Ammon's horn (tissue), 1 donor: ENCODE measurements around the gene BICRAL.
"Not testable (repeated sequence)": the region's sequence is repeated elsewhere in the genome, so short reads cannot be mapped to it uniquely, and the experiment has no call there.

ENCODE experiments used
- DNase-seq: peaks from one replicate; pipeline ENCODE4 v3.0.0-alpha.2; 2016; ENCODE audit warnings: low spot score

The BICRAL gene

DNA sequence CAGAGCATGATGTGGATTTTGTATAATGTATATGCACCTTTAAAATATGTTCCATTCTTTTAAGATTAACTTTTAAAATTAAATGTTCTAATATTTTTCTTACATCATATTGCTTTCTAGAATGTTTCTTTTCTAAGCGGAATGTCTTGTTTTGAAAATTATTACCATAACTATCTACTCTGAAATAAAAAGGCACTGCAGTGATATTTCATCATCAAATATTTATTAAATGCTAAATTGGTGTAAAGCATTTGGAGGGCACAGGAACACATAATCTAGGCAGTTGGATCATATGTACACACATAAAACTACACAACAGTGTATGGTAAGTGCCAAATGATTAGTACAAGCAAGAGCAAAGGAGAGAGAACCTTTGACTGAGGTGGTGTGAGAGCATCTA, 13.8 kb downstream of the BICRAL start:
- DNase-seq, result no peak

DNA sequence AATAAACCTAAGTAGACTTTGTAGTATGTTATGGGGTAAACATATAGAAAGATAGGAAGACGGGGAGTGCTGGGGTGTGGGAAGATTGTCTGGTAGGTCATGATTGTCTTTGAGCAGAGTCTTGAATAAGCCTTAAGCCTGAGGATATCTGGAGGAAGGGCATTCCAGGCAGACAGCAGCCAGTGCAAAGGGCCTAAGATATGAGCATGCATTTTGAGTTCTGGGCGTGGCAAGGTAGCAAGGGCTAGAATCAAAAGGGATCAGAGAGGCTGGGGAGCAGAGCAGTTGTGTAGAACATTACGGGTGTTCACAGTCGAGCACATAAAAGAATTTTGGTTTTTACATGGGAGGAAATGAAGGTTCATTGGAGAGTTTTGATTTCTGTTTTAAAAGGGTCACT, 14.3 kb downstream of the BICRAL start:
- DNase-seq, result no peak

DNA sequence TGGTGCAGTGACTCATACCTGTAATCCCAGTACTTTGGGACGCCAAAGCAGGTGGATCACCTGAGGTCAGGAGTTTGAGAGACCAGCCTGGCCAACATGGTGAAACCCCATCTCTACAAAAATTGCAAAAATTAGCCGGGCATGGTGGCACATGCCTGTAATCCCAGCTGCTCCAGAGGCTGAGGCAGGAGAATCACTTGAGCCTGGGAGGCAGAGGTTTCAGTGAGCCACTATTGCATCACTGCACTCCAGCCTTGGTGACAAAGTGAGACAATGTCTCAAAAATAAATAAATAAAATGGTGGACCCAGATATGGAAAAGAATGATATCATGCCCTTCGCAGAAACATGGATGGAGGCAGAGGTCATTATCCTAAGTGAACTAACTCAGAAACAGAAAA, 15.8 kb downstream of the BICRAL start:
- not testable (repeated sequence) for DNase-seq

DNA sequence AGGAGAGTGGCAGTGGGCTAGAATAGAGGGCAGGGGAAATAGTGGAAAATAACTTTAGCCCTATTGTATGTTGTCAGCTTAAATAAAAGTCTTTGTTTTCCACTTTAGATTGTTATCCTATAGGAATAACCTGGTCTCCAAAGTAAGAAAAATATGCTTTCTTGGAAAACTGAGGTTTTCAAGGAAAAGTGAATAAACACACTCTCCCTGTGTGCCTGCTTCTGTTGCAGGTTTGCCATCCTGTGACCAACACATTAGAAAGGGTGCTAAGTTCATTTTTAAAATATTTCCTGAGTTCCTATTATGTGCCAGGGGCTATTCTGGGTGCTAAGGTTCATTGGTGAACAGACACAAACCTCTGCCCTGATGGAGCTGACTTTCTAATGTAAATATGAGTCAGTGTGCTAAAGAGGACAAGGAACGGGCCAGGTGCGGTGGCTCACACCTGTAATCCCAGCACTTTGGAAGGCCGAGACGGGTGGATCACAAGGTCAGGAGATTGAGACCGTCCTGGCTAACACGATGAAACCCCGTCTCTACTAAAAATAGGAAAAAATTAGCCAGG, 23.5 kb downstream of the BICRAL start:
- DNase-seq, result no peak

DNA sequence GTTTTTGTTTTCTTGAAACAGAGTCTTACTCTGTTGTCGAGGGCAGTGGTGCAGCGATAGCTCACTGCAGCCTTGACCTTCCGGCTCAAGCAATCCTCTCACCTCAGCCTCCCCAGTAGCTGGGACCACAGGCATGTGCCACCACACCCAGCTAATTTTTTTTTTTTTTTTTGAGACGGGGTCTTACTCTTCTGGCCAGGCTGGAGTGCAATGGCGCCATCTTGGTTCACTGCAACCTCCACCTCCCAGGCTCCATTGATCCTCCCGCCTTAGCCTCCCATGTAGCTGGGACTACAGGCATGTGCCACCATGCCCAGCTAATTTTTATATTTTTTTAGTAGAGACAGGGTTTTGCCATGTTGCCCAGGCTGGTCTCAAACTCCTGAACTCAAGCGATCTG, 24.5 kb downstream of the BICRAL start:
- not testable (repeated sequence) for DNase-seq

DNA sequence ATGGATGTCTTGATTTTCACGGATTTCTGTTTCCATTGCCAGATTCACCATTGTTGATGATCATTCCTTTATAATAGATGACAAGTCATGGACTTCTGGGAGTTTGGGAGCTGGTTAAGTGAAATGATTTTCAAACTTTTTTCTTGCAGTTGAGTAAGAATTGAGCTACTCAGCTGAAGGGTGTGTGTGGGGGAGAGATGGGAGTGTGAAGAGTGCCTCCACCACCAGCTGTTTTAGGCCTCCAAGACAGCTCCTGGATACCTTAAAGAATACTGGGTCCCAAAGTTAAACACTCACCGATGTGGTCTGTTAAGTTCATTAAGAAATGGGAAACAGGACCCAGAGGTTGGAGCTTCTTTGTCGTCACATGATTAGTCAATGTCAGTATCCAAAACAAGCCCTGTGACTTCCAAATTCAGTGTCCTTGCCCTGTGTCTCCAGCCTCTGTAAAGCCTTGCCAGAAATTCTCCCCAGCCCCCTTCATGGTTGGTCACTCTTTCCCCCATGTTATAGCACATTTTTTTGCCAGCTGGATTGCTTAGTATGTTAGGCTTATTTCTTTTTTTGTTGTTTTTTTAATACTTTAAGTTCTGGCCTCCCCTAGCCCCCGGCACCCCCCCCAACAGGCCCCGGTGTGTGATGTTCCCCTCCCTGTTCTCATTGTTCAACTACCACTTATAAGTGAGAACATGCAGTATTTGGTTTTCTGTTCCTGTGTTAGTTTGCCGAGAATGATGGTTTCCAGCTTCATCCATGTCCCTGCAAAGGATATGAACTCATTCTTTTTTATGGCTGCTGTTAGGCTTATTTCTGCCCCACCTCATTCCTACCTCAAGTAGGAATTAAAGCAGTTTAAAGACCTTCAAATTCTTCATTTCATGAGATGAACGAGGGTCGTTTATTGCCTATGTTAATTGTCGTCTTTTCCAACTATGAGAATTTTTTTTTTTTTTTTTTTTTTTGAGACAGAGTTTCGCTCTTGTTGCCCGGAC, 26.9 kb downstream of the BICRAL start:
- DNase-seq, result no peak

DNA sequence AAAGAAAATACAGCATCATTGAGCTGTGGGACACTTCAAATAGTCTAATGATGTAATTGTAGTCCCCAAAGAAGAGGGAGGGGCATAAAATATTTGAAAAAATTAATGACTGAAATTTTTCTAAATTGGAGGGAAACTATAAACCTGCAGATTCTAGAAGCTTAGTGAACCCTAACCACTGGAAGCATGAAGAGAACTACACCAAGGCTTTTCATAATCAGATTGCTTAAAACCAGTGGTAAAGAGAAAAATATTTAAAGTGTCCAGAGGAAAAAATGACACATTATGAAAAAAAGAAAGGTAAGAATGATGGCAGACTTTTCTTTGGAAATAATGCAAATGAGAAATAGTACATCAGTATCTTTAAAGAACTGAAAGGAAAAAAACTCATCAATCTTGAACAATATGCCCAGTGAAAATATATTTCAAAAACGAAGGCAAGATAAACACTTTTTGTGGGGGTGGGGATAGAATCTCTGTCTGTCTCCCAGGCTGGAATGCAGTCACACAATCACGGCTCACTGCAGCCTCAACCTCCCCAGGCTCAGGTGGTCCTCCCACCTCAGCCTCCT, 31.3 kb downstream of the BICRAL start:
- DNase-seq, result no peak

DNA sequence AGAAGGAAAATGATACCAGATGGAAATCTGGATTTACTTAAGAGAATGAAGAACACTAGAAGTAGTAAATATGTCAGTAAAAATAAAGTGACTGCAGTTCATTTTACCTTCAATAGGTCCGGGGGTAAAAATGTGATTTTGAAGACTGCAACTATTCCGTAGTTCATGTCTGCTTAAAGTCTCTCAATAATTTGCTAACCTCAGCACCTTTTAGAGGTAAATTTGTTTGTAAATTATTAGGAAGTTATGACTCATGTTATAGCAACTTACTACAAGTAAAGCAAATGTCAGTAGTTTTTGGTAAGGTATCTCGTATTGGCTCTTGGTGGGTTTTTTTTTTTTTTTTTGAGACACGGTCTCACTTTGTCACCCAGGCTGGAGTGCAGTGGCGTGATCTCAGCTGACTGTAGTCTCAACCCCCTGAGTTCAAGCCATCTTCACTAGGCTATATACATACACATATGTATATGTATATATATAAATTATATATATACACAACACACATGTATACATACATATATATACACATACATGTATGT, 32.1 kb downstream of the BICRAL start:
- no peak for DNase-seq

DNA sequence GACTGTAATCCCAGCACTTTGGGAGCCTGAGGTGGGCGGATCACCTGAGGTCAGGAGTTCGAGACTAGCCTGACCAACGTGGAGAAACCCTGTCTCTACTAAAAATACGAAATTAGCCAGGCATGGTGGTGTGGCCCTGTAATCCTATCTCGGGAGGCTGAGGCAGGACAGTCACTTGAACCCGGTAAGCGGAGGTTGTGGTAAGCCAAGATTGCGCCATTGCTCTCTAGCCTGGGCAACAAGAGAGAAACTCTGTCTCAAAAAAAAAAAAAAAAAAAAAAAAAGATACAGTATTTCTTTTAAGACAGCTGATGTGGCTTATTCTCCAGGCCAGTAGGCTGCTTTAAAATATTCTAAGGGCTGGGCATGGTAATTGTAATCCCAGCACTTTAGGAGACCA, 33.9 kb downstream of the BICRAL start:
- not testable (repeated sequence) for DNase-seq

DNA sequence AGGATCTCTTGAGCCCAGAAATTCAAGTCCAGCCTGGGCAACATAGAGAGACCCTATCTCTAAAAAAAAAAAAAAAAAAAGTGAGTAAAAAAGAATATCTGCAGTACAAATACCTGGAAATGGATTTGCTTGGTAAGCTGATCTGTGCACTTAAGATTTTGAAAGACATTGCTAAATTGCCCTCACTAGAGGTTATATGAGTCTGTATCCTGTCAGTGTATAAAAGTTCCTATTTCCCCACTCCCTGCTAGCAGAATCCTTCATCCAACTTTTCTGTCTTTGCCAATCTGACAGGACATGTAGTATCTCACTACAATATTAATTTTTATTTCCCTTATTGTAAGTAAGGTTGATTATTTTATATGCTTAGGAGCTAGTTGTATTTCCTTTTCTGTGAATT, 36.1 kb downstream of the BICRAL start:
- DNase-seq, result no peak

DNA sequence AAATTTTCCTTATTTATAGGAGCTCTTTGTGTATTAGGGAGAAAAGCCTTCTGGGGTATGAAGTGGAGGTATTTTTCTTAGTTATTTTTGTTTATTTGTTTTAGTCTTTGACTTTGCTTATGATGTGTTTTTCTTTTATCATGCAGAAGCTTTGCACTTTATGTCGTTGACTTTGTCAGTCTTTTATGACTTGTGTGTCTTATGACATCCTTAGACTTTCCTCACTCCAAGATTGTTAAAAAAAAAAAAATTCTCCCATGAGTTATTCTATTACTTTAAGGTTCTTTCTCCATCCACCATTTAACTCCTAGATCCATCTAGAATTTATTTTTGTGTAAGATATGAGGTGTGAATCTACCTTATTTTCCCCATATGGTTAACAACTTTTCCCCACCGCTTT, 36.6 kb downstream of the BICRAL start:
- DNase-seq, result no peak

DNA sequence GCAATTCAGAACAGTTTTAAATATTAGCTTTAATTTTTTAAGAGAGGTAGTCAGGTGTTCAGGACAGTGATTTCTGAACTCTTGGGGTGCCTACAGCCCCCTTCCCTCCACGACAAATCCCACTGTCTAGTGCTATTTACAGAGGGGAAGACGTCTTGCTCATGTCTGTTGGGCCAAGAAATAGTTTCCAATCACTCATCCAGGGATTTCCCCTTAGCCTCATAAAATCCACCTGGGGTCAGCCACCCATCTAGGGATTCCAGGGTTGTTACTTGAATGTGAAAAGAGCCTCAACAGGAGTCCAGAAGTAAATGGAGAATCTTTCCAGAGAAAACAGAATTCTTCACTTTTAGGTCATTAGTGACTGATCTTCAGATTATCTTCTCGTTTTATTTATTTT, 37.0 kb downstream of the BICRAL start:
- no peak for DNase-seq

DNA sequence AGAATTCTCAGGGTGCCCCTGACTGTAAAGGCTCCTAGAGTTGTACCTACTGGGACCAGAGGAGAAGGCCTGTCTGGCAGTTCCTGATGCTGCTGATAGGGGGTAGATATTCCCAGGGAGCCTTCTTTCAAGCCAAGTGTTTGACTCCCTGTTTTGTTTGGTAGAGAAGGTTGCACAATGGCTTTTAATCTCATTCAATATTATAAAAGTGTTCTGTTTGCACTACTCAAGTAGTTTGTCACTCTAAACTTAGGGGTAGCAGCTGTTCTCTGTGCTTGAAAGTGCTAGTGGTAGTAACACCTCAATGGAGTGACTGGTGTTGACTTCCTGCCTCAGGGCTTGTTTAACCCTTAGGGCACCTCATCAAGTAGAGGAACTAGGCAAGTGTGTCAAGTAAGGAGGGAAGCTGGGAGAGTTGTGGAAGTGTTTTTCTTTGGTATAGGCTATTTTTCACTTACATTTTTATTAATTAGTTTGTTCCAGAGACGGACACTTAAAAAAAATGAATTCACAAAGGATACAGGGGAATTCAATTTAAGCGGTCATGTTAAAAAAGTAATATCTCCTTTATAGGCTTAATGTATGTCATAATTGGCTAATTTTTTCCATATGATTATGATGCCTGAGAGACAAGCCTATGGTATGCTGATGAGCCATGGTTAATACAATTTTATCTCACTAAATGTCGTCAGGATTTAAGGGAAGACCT, 38.1 kb downstream of the BICRAL start:
- no peak for DNase-seq

DNA sequence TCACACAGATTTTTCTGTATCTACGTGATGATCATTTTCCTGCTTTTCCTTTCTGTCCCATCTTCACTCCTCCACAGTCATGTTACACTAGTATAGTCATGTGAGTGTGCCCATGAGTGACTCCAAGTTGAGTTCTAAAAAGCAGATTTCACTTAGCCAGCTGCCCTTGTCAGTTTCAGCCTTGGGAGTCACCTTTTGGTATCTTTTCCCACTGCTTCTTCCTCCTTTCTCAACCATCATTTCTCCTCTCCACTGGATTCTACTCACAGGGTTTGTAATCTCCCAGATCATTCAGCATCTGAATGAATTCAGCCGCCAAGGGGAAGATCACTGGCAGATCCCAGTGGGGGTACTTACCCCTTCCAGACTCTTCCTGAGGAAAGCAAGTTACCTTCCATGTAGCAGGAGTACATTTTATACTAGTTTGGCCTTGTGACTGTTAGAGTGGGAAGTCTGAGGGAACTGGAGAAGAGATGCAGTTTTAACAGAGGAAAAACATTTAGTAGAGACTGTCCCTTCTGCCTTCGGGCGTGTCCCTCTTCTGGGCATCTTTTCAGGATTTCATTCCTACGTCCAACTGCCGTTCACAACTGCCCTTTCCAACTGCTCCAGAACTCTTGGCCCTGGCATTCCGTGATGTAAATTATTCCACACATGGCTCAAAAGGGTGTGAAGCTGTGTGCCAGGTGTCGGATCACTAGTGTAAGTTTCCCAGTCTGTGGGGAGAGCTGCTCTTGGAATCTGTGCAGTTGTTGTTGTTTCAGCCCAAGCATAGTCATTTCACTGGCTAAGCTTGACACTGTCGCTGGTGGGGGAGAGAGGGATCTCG, 38.9 kb downstream of the BICRAL start:
- peak; percentile 15 for DNase-seq

DNA sequence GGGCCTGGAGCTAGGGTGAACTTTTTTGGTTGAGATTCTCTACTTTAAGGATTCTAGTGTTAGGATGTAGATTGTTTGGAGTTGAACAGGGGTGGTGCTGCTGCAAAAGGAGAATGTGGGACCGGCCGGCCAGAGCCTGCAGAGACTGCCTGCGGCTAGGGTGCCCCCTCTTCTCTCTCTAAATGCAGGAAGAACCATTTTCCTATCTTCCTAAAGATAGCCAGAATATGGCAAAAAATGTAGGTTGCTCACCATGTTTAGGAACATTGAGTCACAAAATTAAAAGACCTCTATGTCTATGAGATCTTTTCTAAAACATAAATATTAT, 39.5 kb downstream of the BICRAL start:
- peak; percentile 13 for DNase-seq

DNA sequence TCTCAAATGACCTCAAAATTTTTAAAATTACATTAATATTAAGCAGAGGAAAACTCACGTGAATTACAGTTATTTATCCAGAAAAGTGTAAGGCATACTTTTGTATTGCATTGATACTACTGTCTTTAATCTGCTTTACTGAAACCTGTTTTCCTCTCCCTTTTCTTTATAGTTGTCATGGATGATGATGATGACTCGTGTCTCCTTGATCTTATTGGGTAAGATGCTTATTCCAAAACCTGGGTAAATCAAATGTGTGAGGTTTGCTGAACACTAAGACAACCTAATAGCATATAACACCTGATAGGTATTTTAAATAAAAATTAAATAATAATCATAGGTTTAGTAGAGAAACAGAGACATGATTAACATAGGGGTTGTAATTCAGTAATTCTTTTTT, 40.0 kb downstream of the BICRAL start:
- DNase-seq, result no peak

DNA sequence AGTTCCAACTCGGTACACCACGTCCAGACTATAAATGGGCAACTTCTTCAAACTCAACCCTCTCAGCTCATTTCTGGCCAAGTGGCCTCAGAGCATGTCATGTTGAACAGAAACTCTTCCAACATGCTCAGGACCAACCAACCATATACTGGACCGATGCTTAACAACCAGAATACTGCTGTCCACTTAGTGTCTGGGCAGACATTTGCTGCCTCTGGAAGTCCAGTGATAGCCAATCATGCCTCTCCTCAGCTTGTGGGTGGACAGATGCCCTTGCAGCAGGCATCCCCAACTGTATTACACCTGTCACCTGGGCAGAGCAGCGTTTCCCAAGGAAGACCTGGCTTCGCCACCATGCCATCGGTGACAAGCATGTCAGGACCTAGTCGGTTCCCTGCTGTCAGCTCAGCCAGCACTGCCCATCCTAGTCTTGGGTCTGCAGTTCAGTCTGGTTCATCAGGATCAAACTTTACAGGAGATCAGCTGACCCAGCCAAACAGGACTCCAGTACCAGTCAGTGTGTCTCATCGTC, 47.8 kb downstream of the BICRAL start:
- DNase-seq, result no peak

DNA sequence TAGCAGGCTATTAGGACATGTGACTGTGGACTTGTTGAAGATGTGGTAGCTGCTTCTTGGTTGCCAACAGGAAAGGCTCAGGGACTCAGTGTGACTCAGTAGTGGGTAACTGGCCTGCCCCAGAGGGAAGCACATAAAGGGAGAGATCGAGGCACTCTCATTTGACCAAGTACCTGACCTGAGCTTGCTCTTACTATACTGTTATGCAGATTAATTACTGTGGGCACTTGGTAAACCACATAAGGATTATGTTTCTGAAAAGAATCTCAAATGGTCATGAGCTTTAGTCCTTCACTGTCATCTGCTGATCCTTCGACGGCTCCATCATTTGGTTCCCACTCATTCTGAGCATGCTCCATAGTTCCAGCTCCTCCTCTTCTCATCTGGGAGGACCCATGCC, 49.4 kb downstream of the BICRAL start:
- no peak for DNase-seq

DNA sequence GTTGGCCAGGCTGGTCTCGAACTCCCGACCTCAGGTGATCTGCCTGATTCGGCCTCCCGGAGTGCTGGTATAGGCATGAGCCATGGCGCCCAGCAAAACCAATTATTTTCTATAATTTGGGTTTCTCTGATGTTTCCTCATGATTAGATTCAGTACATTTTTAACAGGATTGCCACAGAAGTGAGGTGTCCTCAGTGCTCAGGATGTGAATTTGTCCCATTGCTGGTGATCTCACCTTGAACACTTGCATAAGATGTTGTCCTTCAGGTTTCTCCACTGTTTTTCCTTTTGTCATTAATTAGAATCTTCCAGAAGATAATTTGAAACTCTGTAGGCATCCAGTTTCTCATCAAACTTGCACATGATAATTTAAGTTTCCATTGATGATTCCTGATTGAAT, 52.2 kb downstream of the BICRAL start:
- no peak for DNase-seq

DNA sequence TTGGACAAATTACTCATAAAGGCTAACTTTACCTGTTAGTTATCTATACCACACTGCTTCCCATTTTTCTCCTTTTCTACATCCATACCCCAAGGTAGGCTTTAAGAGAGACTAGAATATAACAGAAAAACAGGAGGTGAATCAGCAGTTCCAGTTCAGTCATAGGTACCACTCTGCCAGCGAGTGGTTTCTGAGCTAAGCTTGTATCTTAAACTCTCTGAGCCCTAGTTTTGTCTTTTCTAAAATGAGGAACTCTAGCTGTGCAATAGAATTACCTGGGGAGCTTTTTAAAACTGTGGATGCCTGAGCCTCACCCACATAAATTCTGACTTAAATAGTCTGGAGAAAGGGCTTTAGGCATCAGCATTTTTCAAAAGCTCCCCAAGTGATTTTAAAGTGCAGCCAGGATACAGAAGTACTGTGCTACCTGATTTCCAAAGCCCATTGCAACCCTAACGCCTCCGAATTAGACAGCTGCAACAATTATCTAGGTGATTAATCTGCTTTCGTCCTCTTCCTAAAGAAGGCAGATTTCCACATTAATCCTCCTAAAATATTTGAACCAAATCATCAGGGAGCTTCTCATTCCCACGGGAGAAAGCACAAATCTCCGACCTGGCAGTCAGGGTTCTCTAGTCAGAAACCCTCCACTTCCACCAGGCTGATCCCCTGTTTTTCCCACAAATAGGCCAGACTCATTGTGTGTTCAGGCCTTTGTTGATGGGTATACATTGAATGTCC, 60.2 kb downstream of the BICRAL start:
- no peak for DNase-seq

DNA sequence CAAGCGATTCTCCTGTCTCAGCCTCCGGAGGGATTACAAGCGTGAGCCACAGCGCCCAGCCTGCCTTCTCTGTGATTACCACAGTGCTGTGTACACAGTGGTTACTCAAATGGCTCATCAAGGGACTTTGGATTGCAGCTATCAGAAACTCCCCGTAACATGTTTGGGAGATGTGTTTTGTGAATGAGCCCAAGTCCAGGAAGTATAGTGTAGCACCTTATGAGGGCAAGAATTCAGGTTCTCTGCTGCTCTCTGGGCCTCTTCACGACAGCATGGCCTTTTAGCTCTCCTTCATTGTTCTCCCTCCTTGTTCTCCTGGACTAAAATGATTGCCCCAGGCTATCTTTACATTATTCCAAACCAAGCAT, 63.5 kb downstream of the BICRAL start:
- no peak for DNase-seq
